Lung (tissue), 12 donors: ENCODE measurements around the gene GABBR1. TPM values are rescaled to one million over a fixed set of nuclear protein-coding genes. Genes with fewer than 3 reads are reported as not detected.

Experiments
- ATAC-seq: fragments of 200-7000 bp; cut with Tn5 transposase; one replicate; pipeline ENCODE4 v1.9.1; 2020; ENCODE audit warnings: moderate number of reproducible peaks; ENCODE audit not compliant: insufficient read depth, low FRiP score
- DNase-seq, 3 donors: peaks; one replicate each; pipeline ENCODE4 v3.0.0-alpha.2; 2013 to 2017
- H3K27ac ChIP-seq, 2 donors: one replicate each; pipeline ENCODE4 v1.5.1; 2013; ENCODE audit warnings: mild to moderate bottlenecking in 2 of 2, moderate library complexity in 2 of 2, control low read depth in 1 of 2, inconsistent platforms in 1 of 2, low read depth in 1 of 2, low read length in 1 of 2
- H3K27me3 ChIP-seq, 3 donors: one replicate each; pipeline ENCODE4 v1.5.1; 2013; ENCODE audit warnings: low read length in 2 of 3; ENCODE audit not compliant: control insufficient read depth in 3 of 3, insufficient read depth in 3 of 3
- H3K36me3 ChIP-seq, 4 donors: one replicate each; pipeline ENCODE4 v1.5.1; 2013; ENCODE audit warnings: low read length in 4 of 4, mild to moderate bottlenecking in 1 of 4, moderate library complexity in 1 of 4; ENCODE audit not compliant: control insufficient read depth in 4 of 4, insufficient read depth in 4 of 4
- H3K4me1 ChIP-seq, 5 donors: one replicate each; pipeline ENCODE4 v1.5.1; 2013; ENCODE audit warnings: low read length in 5 of 5, mild to moderate bottlenecking in 2 of 5, moderate library complexity in 1 of 5; ENCODE audit not compliant: control insufficient read depth in 5 of 5, insufficient read depth in 5 of 5
- H3K4me3 ChIP-seq: one replicate; pipeline ENCODE4 v1.5.1; 2013; ENCODE audit warnings: mild to moderate bottlenecking, control low read depth, moderate library complexity
- H3K9ac ChIP-seq, 2 donors: one replicate each; pipeline ENCODE4 v1.5.1; 2013; ENCODE audit warnings: low read length in 2 of 2, control low read depth in 1 of 2; ENCODE audit not compliant: insufficient read depth in 1 of 2
- H3K9me3 ChIP-seq, 4 donors: one replicate each; pipeline ENCODE4 v1.5.1; 2013; ENCODE audit warnings: low read length in 3 of 4, mild to moderate bottlenecking in 1 of 4, moderate library complexity in 1 of 4; ENCODE audit not compliant: control insufficient read depth in 4 of 4, insufficient read depth in 3 of 4
- WGBS, 2 donors: extraction: QIAGEN DNeasy Blood & Tissue Kit; methylation state at CpG; one replicate each; pipeline ENCODE4 v1.1.7; 2013; 5-methylcytosine and 5-hydroxymethylcytosine counted together
- polyA plus RNA-seq, 2 donors: library from polyadenylated mRNA; stranded (reverse); fragments of 200-250 nt; gene quantifications; one replicate each; pipeline ENCODE4 v1.2.1, GENCODE V29; 2013
- total RNA-seq, 2 donors: library from RNA; depleted of rRNA in 1 of 2; stranded (reverse); fragments of >200 nt in 1 of 2; gene quantifications; one replicate each; pipeline ENCODE4 v1.2.1, GENCODE V29; 2014 to 2021
- TF ChIP-seq, protein P1 (sequence below): IDR thresholded peaks from 2 replicates; pipeline ENCODE4 v1.5.1; 2012; ENCODE audit warnings: mild to moderate bottlenecking; ENCODE audit errors: control extremely low read depth, extremely low read depth
- donor health status: control.
- donor health status: control.
- donor health status: Bipolar disorder and iron deficiency.
- donor health status: healthy.
- donor health status: DM: yes; HTN: yes; CAD: no.

The GABBR1 gene
- total and polyA plus RNA-seq, 4 donors: 12.9 to 35.7 (median 25.0) TPM

GRCh38 chr6:29524044-29524443, 108.9 kb downstream of the GABBR1 start:
- WGBS, 2 donors: 64 to 84% methylated on average over 2 of the region's 2 CpGs
- Histone ChIP-seq H3K9ac (no peak overlapping the region), H3K9me3 (peaks cover 0 to 2% (median 0%) of the 10 kb centered on the region in 4 donors), H3K36me3 (no peaks in the 10 kb centered on the region), H3K4me1 (no peaks in the 10 kb centered on the region), H3K27me3 (no peaks in the 10 kb centered on the region), H3K4me3 (no peak overlapping the region), H3K27ac (no peak overlapping the region)
- ATAC-seq (no peak), DNase-seq (no peak)
- TF ChIP-seq, protein P1, sequence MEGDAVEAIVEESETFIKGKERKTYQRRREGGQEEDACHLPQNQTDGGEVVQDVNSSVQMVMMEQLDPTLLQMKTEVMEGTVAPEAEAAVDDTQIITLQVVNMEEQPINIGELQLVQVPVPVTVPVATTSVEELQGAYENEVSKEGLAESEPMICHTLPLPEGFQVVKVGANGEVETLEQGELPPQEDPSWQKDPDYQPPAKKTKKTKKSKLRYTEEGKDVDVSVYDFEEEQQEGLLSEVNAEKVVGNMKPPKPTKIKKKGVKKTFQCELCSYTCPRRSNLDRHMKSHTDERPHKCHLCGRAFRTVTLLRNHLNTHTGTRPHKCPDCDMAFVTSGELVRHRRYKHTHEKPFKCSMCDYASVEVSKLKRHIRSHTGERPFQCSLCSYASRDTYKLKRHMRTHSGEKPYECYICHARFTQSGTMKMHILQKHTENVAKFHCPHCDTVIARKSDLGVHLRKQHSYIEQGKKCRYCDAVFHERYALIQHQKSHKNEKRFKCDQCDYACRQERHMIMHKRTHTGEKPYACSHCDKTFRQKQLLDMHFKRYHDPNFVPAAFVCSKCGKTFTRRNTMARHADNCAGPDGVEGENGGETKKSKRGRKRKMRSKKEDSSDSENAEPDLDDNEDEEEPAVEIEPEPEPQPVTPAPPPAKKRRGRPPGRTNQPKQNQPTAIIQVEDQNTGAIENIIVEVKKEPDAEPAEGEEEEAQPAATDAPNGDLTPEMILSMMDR: no peak

DNA sequence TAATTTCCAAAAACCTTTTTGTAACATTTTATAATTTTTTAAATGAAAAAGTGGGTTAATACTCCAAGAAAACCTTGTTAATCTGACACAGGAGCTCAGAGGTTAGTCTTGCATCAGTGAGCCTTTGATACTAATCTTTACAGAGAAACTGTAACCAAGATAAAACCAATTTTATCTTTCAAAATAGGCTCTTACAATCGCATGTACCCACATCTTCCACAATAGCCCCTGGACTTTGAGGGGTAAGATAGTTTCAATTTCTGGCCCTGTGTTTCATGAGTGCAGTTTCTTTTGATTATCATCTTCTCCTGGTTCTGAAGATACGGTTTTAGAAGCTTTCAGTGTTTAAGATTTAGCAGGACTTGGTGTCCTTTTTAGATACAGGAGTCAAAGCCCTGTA, 110.8 kb downstream of the GABBR1 start:
- H3K9ac ChIP-seq: no peak overlapping the region
- H3K27me3 ChIP-seq: no peaks in the 10 kb centered on the region
- TF ChIP-seq, protein P1: no peak
- no peak overlapping the region for H3K4me3 ChIP-seq
- no peak for ATAC-seq
- no peak overlapping the region for H3K27ac ChIP-seq
- no peak for DNase-seq
- H3K4me1 ChIP-seq: no peaks in the 10 kb centered on the region
- 64 to 76% methylated on average over 2 of the region's 2 CpGs for WGBS, 2 donors
- H3K9me3 ChIP-seq: peaks cover 0 to 4% (median 0%) of the 10 kb centered on the region in 4 donors
- no peaks in the 10 kb centered on the region for H3K36me3 ChIP-seq

- Histone ChIP-seq H3K9ac (no peak overlapping the region), H3K36me3 (no peaks in the 10 kb centered on the region), H3K9me3 (peaks cover 0 to 6% (median 0%) of the 10 kb centered on the region in 4 donors), H3K4me1 (no peaks in the 10 kb centered on the region), H3K27ac (no peak overlapping the region), H3K4me3 (no peak overlapping the region), H3K27me3 (no peaks in the 10 kb centered on the region)
- DNase-seq (no peak), ATAC-seq (no peak)
- TF ChIP-seq, protein P1: no peak
- WGBS, 2 donors: 57 to 71% methylated on average over 8 of the region's 8 CpGs
Measured at GRCh38 chr6:29521006-29521680, 111.8 kb downstream of the GABBR1 start.

GRCh38 chr6:29520232-29520631, 112.8 kb downstream of the GABBR1 start:
- no peak overlapping the region for H3K27ac ChIP-seq

More at GRCh38 chr6:29520232-29520631, 112.8 kb downstream of the GABBR1 start:
- H3K36me3 ChIP-seq: no peaks in the 10 kb centered on the region
- no peak overlapping the region for H3K9ac ChIP-seq
- DNase-seq (no peak), ATAC-seq (no peak)
- TF ChIP-seq, protein P1: no peak
- H3K4me1 ChIP-seq: no peaks in the 10 kb centered on the region
- H3K9me3 ChIP-seq: peaks cover 0 to 6% (median 0%) of the 10 kb centered on the region in 4 donors
- no peak overlapping the region for H3K4me3 ChIP-seq
- H3K27me3 ChIP-seq: no peaks in the 10 kb centered on the region
- 86 to 87% methylated on average over 4 of the region's 4 CpGs for WGBS, 2 donors
